BLaER1 treated with 17β-estradiol and CSF1 and Interleukin-3, amounts not matched to agents 10 nM and 100 nM (cell line): ENCODE data around the gene STK39.

ENCODE experiments used
- H3K27ac ChIP-seq, 11 experiments: shearing (Covaris generic); formaldehyde crosslinking; 2 replicates each; pipeline ENCODE4 v1.8.1; 2022
- H3K27me3 ChIP-seq, 11 experiments: shearing (Covaris generic); formaldehyde crosslinking; 2 replicates each; pipeline ENCODE4 v1.8.1; 2022
- H3K36me3 ChIP-seq, 11 experiments: shearing (Covaris generic); formaldehyde crosslinking; 2 replicates each; pipeline ENCODE4 v1.8.1; 2022
- H3K4me1 ChIP-seq, 10 experiments: shearing (Covaris generic); formaldehyde crosslinking; 2 replicates each; pipeline ENCODE4 v1.8.1; 2022
- H3K4me2 ChIP-seq, 11 experiments: shearing (Covaris generic); formaldehyde crosslinking; 2 replicates each; pipeline ENCODE4 v1.8.1; 2022
- H3K4me3 ChIP-seq, 10 experiments: shearing (Covaris generic); formaldehyde crosslinking; 2 replicates each; pipeline ENCODE4 v1.8.1; 2022
- H3K9ac ChIP-seq, 11 experiments: shearing (Covaris generic); formaldehyde crosslinking; 2 replicates each; pipeline ENCODE4 v1.8.1; 2022
- H3K9me3 ChIP-seq, 11 experiments: shearing (Covaris generic); formaldehyde crosslinking; replicated peaks in 1 of 11; 2 replicates each; pipeline ENCODE4 v1.8.1; 2022
- H4K20me1 ChIP-seq, 11 experiments: shearing (Covaris generic); formaldehyde crosslinking; 2 replicates each; pipeline ENCODE4 v1.8.1; 2022
- Cebpa-rat ChIP-seq, 11 experiments: shearing (Covaris generic); IDR thresholded peaks; 2 replicates each; pipeline ENCODE4 v1.8.1; 2022

STK39 gene

DNA sequence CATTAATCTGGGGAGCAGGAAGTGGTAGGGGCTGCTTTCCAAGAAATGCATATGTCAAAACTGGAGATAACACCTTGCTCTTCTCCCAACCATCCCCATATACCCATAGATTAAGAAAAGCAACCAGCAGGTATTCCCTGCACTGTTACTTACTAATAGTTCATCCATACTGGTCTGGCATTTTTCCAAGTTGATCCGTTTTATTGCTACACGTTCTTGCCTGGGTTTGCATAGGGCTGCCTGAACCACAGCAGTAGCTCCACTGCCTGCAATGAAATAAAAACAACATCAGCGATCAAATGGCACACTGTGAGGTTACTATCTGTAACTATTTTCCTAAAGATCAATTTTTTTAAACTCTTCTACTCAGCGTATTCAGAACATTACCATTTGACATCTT lies 65.6 kb downstream of the STK39 start:
- Histone ChIP-seq H3K27me3 (no peaks in the 10 kb centered on the region), H3K9ac (no peak overlapping the region), H3K4me3 (no peak overlapping the region), H3K9me3 (no peaks in the 10 kb centered on the region), H3K4me1 (peaks cover 63 to 100% (median 81%) of the 10 kb centered on the region in 10 experiments), H3K27ac (no peak overlapping the region), H3K36me3 (peaks cover 0 to 50% (median 18%) of the 10 kb centered on the region in 11 experiments; a peak in 18 of 22 replicates), H3K4me2 (peak overlapping the region in 2 of 11 experiments; percentile 11; a peak in 3 of 22 replicates), H4K20me1 (peaks cover 0 to 5% (median 0%) of the 10 kb centered on the region in 11 experiments; a peak in 2 of 22 replicates)
- no peak for TF ChIP-seq Cebpa-rat (IDR thresholded peaks at IDR 0.05)

DNA sequence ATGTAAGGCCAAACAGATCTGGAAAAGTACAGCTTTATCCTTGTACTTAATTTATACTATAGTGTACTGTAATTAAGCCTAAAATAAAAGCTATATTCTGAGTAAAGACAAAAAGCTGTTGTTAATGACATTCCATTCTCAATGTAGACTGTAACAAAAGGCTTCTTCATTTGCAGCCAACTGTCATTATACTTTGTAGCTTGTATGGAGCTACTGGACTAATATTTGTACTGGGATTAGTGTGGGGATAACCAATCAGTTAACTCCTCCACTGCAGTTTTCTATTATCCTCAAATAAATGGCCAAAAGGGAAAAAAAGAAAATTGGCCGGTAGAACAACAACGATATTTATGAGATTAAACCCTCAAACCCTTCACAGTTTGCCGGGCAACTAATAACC lies 66.5 kb downstream of the STK39 start:
- H3K4me2 ChIP-seq, result peak overlapping the region in 2 of 11 experiments; percentile 81 to 87; a peak in 2 of 22 replicates
- H3K4me1 ChIP-seq, result peaks cover 63 to 97% (median 81%) of the 10 kb centered on the region in 10 experiments
- no peak for TF ChIP-seq Cebpa-rat (IDR thresholded peaks at IDR 0.05)
- peaks cover 0 to 50% (median 18%) of the 10 kb centered on the region in 11 experiments; a peak in 18 of 22 replicates for H3K36me3 ChIP-seq
- no peaks in the 10 kb centered on the region for H3K27me3 ChIP-seq
- H3K9me3 ChIP-seq, result no peaks in the 10 kb centered on the region
- no peak overlapping the region for H3K9ac ChIP-seq
- peaks cover 0 to 5% (median 0%) of the 10 kb centered on the region in 11 experiments; a peak in 2 of 22 replicates for H4K20me1 ChIP-seq
- no peak overlapping the region for H3K4me3 ChIP-seq
- H3K27ac ChIP-seq, result no peak overlapping the region

DNA sequence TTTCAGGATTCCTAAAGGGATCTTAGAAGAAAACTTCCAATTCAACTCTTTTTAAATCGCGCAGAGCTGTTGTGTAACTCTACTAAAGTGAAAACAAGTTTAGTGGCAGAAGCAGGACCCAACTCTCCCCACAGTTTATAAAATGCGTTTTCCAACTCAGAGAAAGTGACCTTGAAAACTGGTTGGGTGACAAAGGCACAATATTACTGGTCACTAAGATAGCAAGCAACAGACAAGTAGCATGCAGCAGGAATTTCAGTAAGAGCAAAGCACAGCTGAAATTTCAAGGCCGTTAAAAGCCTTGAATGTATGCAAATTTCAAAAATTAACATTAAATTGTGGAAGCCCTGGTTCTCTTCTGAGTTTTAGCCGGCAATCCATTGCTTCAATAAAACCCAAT lies 66.9 kb downstream of the STK39 start:
- peaks cover 0 to 5% (median 0%) of the 10 kb centered on the region in 11 experiments; a peak in 2 of 22 replicates for H4K20me1 ChIP-seq
- peaks cover 63 to 97% (median 81%) of the 10 kb centered on the region in 10 experiments for H3K4me1 ChIP-seq
- no peaks in the 10 kb centered on the region for H3K9me3 ChIP-seq
- no peaks in the 10 kb centered on the region for H3K27me3 ChIP-seq
- peak overlapping the region in 1 of 11 experiments; percentile 80; a peak in 1 of 22 replicates for H3K27ac ChIP-seq
- H3K36me3 ChIP-seq, result peaks cover 0 to 50% (median 18%) of the 10 kb centered on the region in 11 experiments; a peak in 18 of 22 replicates
- H3K4me2 ChIP-seq, result peak overlapping the region in 5 of 11 experiments; percentile 73 to 91 (median 84); a peak in 7 of 22 replicates
- TF ChIP-seq Cebpa-rat (IDR thresholded peaks at IDR 0.05), result no peak
- H3K9ac ChIP-seq, result no peak overlapping the region
- no peak overlapping the region for H3K4me3 ChIP-seq

DNA sequence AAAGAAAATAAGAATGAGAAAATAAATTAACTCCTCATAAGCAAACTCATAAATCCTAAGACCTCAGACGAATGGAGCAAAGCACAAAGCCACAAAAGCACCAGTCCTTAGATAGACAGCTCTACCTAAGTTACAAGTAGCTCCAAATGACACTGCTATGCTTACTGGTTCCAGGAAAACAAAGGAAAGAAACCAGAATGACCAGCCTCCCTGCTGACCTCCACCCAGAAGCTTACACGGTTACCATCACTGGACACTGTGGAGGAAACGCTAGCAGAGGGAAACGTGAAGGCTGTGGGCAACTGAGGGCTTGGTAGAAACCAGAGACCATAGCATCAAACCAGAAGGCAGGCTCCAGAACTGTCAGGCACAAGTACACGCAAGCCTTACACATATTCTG lies 67.8 kb downstream of the STK39 start:
- no peak for TF ChIP-seq Cebpa-rat (IDR thresholded peaks at IDR 0.05)
- Histone ChIP-seq H3K27ac (peak overlapping the region in 3 of 11 experiments; percentile 23 to 80 (median 73); a peak in 4 of 22 replicates), H3K4me2 (peak overlapping the region; percentile 21 to 93 (median 87); a peak in 18 of 22 replicates), H3K4me3 (no peak overlapping the region), H3K4me1 (peaks cover 61 to 96% (median 80%) of the 10 kb centered on the region in 10 experiments), H3K9me3 (no peaks in the 10 kb centered on the region), H3K9ac (0 out of 22 replicates have a peak overlapping the region, but pooled peaks of 1 of the 11 experiments have one; percentile 25), H4K20me1 (peaks cover 0 to 5% (median 0%) of the 10 kb centered on the region in 11 experiments; a peak in 2 of 22 replicates), H3K36me3 (peaks cover 0 to 50% (median 18%) of the 10 kb centered on the region in 11 experiments; a peak in 18 of 22 replicates), H3K27me3 (no peaks in the 10 kb centered on the region)

DNA sequence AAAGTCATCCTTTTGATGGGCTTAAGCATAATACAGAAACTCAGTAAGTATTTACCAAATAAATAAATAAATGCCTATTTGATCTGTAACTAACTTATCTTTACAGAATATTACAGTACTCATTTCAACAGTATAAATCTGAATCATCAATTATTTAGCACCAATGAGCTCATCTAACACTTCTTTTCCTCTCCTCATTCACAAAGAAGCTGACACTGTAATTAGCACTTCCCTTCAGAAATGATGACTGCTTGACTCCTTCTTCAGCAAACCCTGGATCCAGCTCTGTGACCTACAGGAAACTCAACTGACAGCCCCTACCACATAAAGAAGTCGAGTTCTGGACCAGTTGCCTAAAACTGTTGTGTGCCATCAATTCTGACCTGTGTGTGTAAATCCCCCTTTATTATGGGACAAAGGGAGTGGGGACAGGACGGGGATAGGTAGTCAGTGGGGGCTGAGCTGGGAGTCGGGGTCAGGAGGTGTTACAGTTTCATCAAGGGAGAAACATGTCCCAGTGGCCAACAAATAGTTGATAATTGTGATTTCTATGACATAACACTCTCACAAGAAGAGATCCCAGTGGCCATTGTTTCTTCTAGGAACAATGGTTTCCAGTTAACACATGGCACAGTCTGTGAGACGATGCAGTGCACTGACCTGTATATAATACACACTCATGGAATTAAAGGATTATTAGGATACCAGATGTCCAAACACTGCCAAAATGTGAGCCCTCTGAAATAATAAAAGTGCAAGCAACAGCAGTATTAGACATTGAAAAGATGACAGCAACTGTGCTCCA lies 68.7 kb downstream of the STK39 start:
- peak overlapping the region; percentile 68 to 93 (median 87) for H3K4me2 ChIP-seq
- peak overlapping the region in 2 of 10 experiments; percentile 25 to 46; a peak in 1 of 20 replicates for H3K4me3 ChIP-seq
- peak overlapping the region in 10 of 11 experiments; percentile 51 to 83 (median 74); a peak in 20 of 22 replicates for H3K27ac ChIP-seq
- peaks cover 0 to 51% (median 20%) of the 10 kb centered on the region in 11 experiments; a peak in 18 of 22 replicates for H3K36me3 ChIP-seq
- H4K20me1 ChIP-seq, result peaks cover 0 to 5% (median 0%) of the 10 kb centered on the region in 11 experiments; a peak in 2 of 22 replicates
- no peak for TF ChIP-seq Cebpa-rat (IDR thresholded peaks at IDR 0.05)
- peak overlapping the region in 3 of 11 experiments; percentile 9 to 45 (median 38); a peak in 3 of 22 replicates for H3K9ac ChIP-seq
- H3K27me3 ChIP-seq, result no peaks in the 10 kb centered on the region
- H3K4me1 ChIP-seq, result peaks cover 58 to 96% (median 80%) of the 10 kb centered on the region in 10 experiments
- no peaks in the 10 kb centered on the region for H3K9me3 ChIP-seq

DNA sequence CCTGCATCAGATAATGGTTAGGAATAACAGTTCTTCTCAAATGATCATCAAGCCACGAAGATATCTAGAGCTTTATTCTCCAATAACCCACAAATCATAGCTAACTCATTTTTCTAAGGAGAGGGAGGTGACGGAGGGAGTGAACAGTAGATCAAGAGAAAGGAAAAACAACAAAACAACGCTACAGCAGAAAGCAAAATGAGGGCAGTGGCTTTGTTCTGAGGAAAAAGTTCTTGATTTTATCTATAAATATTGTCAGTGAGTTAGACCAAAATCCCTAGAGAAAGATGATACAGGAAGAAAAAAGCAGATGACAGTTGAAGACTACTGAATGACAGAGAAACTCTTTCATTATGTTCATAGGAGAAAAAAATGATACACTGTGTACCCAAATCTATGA lies 71.0 kb downstream of the STK39 start:
- Histone ChIP-seq H3K4me3 (peak overlapping the region; percentile 14 to 59 (median 37); a peak in 14 of 20 replicates), H3K4me2 (peak overlapping the region; percentile 71 to 93 (median 87)), H3K9ac (peak overlapping the region; percentile 61 to 77 (median 71); a peak in 21 of 22 replicates)

DNA sequence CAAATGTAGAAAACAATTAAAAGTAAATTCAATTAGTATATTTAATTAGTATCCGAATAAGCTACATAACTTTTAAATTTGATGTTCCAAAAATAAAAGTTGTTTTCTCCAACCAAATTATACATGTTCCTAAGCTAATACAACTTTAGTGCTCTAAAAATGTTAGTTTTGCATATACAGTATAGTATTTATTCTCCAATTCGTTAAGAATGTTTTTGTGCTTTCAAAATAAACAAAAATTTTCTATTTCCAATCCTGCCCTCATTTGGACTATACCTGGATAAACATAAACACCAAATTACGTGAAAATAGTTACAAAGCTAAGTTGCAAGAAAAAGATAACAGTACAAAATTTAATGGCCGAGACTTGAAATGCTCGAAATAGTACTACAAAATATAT lies 71.9 kb downstream of the STK39 start:
- Histone ChIP-seq H3K4me2 (peak overlapping the region; percentile 74 to 93 (median 87); a peak in 19 of 22 replicates), H3K9ac (peak overlapping the region; percentile 65 to 77 (median 74); a peak in 15 of 22 replicates), H3K27me3 (no peaks in the 10 kb centered on the region), H4K20me1 (no peaks in the 10 kb centered on the region), H3K27ac (peak overlapping the region; percentile 47 to 83 (median 77); a peak in 19 of 22 replicates), H3K9me3 (no peaks in the 10 kb centered on the region), H3K4me1 (peaks cover 68 to 95% (median 81%) of the 10 kb centered on the region in 10 experiments), H3K36me3 (peaks cover 0 to 46% (median 17%) of the 10 kb centered on the region in 11 experiments; a peak in 11 of 22 replicates), H3K4me3 (peak overlapping the region in 9 of 10 experiments; percentile 30 to 63 (median 49); a peak in 13 of 20 replicates)
- TF ChIP-seq Cebpa-rat (IDR thresholded peaks at IDR 0.05), result no peak

More for the DNA sequence above, 71.0 kb downstream of the STK39 start:
- Histone ChIP-seq H3K36me3 (peaks cover 0 to 46% (median 16%) of the 10 kb centered on the region in 11 experiments; a peak in 16 of 22 replicates), H3K27me3 (no peaks in the 10 kb centered on the region), H3K27ac (peak overlapping the region; percentile 20 to 83 (median 74); a peak in 21 of 22 replicates), H3K4me1 (peaks cover 59 to 93% (median 73%) of the 10 kb centered on the region in 10 experiments), H4K20me1 (no peaks in the 10 kb centered on the region), H3K9me3 (no peaks in the 10 kb centered on the region)
- TF ChIP-seq Cebpa-rat (IDR thresholded peaks at IDR 0.05), result no peak

DNA sequence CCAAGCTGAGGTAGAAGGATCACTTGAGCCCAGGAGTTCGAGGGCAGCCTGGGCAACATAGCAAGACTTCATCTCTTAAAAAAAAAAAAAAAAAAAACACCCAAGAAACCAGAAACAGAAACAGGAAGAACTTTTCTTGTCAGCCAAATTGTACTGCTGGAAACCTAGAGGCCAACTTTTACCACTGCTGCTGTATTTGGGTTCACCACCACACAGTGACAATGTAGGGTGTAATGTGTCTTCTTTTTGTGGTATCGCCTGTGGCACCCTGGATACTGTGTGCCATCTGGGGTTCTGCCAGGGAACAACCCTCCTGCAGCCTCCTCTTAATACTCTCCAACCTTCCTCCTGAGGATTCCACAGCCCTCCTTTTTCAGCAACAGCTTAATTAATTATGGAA lies 72.6 kb downstream of the STK39 start:
- Histone ChIP-seq H3K27me3 (no peaks in the 10 kb centered on the region), H3K27ac (peak overlapping the region; percentile 47 to 83 (median 77); a peak in 21 of 22 replicates), H3K36me3 (peaks cover 0 to 43% (median 17%) of the 10 kb centered on the region in 11 experiments; a peak in 11 of 22 replicates), H3K9ac (peak overlapping the region; percentile 62 to 77 (median 72)), H3K4me3 (peak overlapping the region; percentile 30 to 63 (median 48); a peak in 19 of 20 replicates), H4K20me1 (no peaks in the 10 kb centered on the region), H3K9me3 (no peaks in the 10 kb centered on the region), H3K4me1 (peaks cover 72 to 95% (median 82%) of the 10 kb centered on the region in 10 experiments), H3K4me2 (peak overlapping the region; percentile 74 to 93 (median 87))
- no peak for TF ChIP-seq Cebpa-rat (IDR thresholded peaks at IDR 0.05)
